Measurements from ENCODE around the gene ZNF740. TPM values are rescaled to one million over a fixed set of nuclear protein-coding genes. Genes with fewer than 3 reads are reported as not detected.

ZNF740 gene
- total RNA-seq, 1 experiment from 2014 or later, result 46.8 TPM

DNA sequence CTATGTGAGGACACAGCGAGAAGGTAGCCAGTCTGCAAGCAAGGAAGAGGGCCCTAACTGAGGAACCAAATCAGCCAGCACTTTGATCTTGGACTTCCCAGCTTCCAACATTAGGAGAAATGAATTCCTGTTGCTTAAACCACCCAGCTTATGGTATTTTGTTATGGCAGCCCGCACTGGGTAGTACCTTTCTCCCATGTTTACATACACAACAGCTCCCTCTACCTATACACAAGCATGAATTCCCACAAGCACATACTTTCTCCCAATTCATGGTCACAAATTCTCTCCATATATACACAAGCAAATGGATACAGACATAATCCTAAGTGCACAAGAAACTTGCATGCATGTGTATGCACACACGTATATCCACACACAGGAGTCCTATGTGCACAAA is 19.2 kb downstream of the ZNF740 start:
- Histone ChIP-seq H3K36me3 (ENCODE audit: control insufficient read depth, insufficient read depth, low read length) (no peaks in the 10 kb centered on the region), H3K9me3 (ENCODE audit: control insufficient read depth, insufficient read depth, low read depth, low read length) (no peaks in the 10 kb centered on the region), H3K4me3 (ENCODE audit: low read depth in 2 of 2, low read length in 2 of 2) (no peak overlapping the region), H3K27ac (ENCODE audit: low read length) (no peak overlapping the region), H3K4me1 (ENCODE audit: control insufficient read depth, insufficient read depth, low read length) (no peaks in the 10 kb centered on the region), H3K27me3 (ENCODE audit: control insufficient read depth, insufficient read depth, low read length) (no peaks in the 10 kb centered on the region)
- intact Hi-C loops (cut with micrococcal nuclease; ENCODE audit: unreplicated experiment) (no loop called here), in situ Hi-C loops (cut with HindIII; ENCODE audit: low pct_unique_long_range_greater_than_20kb, low sequenced_read_pairs) (no loop called here)
- BruUV-seq (replicated peaks), result no TSS peak
- POLR2A ChIA-PET, result no interaction called here
- ATAC-seq (no peak), DNase-seq (ENCODE audit: low read depth, low spot score) (no peak)
- CTCF ChIA-PET, result interaction anchor here (0.7 kb wide), 1 partner anchor 91 kb away, joined by 3 read pairs; no protein-coding TSS in a partner anchor
- TF ChIP-seq, protein P1, sequence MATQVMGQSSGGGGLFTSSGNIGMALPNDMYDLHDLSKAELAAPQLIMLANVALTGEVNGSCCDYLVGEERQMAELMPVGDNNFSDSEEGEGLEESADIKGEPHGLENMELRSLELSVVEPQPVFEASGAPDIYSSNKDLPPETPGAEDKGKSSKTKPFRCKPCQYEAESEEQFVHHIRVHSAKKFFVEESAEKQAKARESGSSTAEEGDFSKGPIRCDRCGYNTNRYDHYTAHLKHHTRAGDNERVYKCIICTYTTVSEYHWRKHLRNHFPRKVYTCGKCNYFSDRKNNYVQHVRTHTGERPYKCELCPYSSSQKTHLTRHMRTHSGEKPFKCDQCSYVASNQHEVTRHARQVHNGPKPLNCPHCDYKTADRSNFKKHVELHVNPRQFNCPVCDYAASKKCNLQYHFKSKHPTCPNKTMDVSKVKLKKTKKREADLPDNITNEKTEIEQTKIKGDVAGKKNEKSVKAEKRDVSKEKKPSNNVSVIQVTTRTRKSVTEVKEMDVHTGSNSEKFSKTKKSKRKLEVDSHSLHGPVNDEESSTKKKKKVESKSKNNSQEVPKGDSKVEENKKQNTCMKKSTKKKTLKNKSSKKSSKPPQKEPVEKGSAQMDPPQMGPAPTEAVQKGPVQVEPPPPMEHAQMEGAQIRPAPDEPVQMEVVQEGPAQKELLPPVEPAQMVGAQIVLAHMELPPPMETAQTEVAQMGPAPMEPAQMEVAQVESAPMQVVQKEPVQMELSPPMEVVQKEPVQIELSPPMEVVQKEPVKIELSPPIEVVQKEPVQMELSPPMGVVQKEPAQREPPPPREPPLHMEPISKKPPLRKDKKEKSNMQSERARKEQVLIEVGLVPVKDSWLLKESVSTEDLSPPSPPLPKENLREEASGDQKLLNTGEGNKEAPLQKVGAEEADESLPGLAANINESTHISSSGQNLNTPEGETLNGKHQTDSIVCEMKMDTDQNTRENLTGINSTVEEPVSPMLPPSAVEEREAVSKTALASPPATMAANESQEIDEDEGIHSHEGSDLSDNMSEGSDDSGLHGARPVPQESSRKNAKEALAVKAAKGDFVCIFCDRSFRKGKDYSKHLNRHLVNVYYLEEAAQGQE (IDR thresholded peaks at IDR 0.05; ENCODE audit: insufficient read depth in 1 of 2, low read depth in 2 of 2, low read length in 1 of 2), result no peak
- TF ChIP-seq SIN3A (IDR thresholded peaks at IDR 0.05; ENCODE audit: borderline replicate concordance, insufficient read depth, low read depth, low read length), result no peak

DNA sequence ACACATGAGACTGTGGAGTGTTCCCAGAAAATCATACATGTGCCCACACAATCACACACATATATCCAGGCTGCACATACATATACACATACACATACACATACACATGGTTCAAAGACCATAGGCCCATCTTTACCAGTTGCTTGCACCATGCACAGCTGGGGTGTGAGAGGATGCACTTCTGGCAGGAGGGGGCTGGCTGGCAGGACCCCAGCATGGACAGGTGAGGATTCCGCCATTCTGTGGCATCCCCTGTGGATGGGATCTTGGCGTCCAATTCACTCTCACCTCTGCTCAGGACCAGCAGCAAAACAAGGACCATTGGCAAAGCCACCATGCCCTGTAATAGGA is 19.6 kb downstream of the ZNF740 start:
- intact Hi-C loops (cut with micrococcal nuclease; ENCODE audit: unreplicated experiment), result no loop called here
- no peak for ATAC-seq

DNA sequence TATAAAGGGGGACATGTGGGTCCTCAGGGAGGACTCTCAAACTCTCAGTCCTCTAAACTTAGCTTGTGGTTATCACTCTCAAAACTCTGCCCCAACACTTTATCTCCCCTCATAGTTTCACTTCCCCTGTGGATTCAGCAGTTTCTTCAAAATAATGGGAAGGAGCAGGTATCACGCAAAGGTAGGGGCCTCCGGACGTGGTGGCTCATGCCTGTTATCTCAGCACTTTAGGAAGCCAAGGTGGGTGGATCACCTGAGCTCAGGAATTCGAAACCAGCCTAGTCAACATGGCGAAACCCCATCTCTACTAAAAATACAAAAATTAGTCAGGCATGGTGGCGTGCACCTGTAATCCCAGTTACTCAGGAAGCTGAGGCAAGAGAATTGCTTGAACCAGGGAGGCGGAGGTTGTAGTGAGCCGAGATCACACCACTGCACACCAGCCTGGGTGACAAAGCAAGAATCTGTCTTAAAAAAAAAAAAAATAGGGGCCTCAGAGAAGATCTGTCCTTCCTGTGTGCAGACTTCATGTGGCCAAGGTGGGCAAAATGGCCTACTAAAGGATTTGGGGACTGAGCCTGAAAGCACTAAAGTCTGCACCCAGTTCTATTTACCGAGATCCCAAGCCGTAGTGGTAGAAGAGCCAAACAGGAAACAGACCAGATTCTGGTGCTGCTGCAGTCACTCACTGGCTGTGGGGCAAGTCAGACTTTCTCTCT is 20.1 kb downstream of the ZNF740 start:
- in situ Hi-C loops (cut with HindIII; ENCODE audit: low pct_unique_long_range_greater_than_20kb, low sequenced_read_pairs) (no loop called here), intact Hi-C loops (cut with micrococcal nuclease; ENCODE audit: unreplicated experiment) (no loop called here)
- ATAC-seq (no peak), DNase-seq (ENCODE audit: low read depth, low spot score) (no peak)
- Histone ChIP-seq H3K27ac (ENCODE audit: low read length) (no peak overlapping the region), H3K4me1 (ENCODE audit: control insufficient read depth, insufficient read depth, low read length) (no peaks in the 10 kb centered on the region), H3K4me3 (ENCODE audit: low read depth in 2 of 2, low read length in 2 of 2) (no peak overlapping the region), H3K9me3 (ENCODE audit: control insufficient read depth, insufficient read depth, low read depth, low read length) (no peaks in the 10 kb centered on the region), H3K36me3 (ENCODE audit: control insufficient read depth, insufficient read depth, low read length) (no peaks in the 10 kb centered on the region), H3K27me3 (ENCODE audit: control insufficient read depth, insufficient read depth, low read length) (no peaks in the 10 kb centered on the region)
- TF ChIP-seq SIN3A (IDR thresholded peaks at IDR 0.05; ENCODE audit: borderline replicate concordance, insufficient read depth, low read depth, low read length) (no peak), POLR2AphosphoS5 (IDR thresholded peaks at IDR 0.05; ENCODE audit: low read depth, low read length) (no peak), CTCF (IDR thresholded peaks at IDR 0.05) (no peak), TCF7L2 (IDR thresholded peaks at IDR 0.05; ENCODE audit: low read depth, low read length) (no peak)
- TF ChIP-seq, protein P1 (IDR thresholded peaks at IDR 0.05; ENCODE audit: insufficient read depth in 1 of 2, low read depth in 2 of 2, low read length in 1 of 2), result no peak
- POLR2A ChIA-PET, result no interaction called here
- BruUV-seq (replicated peaks), result no TSS peak
- CTCF ChIA-PET, result no interaction called here

More for the DNA sequence above, 19.6 kb downstream of the ZNF740 start:
- Histone ChIP-seq H3K4me3 (ENCODE audit: low read depth in 2 of 2, low read length in 2 of 2) (no peak overlapping the region), H3K27me3 (ENCODE audit: control insufficient read depth, insufficient read depth, low read length) (no peaks in the 10 kb centered on the region), H3K27ac (ENCODE audit: low read length) (no peak overlapping the region), H3K4me1 (ENCODE audit: control insufficient read depth, insufficient read depth, low read length) (no peaks in the 10 kb centered on the region), H3K9me3 (ENCODE audit: control insufficient read depth, insufficient read depth, low read depth, low read length) (no peaks in the 10 kb centered on the region), H3K36me3 (ENCODE audit: control insufficient read depth, insufficient read depth, low read length) (no peaks in the 10 kb centered on the region)
- in situ Hi-C loops (cut with HindIII; ENCODE audit: low pct_unique_long_range_greater_than_20kb, low sequenced_read_pairs), result no loop called here
- DNase-seq (ENCODE audit: low read depth, low spot score), result no peak
- CTCF ChIA-PET, result interaction anchor here (0.7 kb wide), 1 partner anchor 91 kb away, joined by 3 read pairs; no protein-coding TSS in a partner anchor
- no TSS peak for BruUV-seq (replicated peaks)
- POLR2A ChIA-PET, result no interaction called here
- TF ChIP-seq POLR2AphosphoS5 (IDR thresholded peaks at IDR 0.05; ENCODE audit: low read depth, low read length), result no peak

Measured in Panc1 (cell line).